ENCODE data around the gene RBL2.

RBL2 gene

DNA sequence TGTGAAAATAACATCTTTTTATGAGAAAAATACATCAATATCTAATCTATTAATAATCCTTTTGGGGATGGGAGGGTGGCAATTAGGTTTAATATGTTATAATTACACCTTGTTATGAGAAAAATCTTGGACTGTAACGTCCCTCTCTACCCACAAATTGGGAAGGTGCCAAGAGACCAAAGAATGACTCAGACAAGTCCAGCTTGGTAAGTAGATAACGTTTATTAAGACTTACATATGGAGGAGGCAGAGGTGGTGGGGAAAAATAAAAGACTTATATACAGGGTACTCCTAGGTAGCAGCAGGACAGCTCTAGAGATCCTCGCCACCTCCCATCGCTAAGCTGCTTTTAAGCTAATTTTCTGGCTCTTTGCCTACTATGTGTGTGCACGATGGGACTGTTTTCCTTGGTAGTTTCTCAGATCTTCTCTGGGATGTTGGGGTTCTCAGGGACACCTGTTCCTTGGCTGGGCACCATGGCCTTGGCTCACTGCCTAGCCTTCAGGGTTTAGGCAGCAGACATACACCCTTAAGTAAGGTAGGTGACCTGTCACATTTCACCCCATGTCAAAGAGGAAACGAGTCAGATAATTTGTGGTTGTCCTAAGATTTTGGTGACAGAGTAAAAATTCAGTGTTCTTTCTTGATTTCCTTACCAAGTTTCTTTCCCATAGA, 31.5 kb downstream of the RBL2 start:
- no peak overlapping the region for H3K4me3 ChIP-seq
- H3K27ac ChIP-seq = no peak overlapping the region
- no peak for TF ChIP-seq Cebpa-rat (IDR thresholded peaks at IDR 0.05)
- H3K27me3 ChIP-seq = no peaks in the 10 kb centered on the region
- no peak overlapping the region for H3K9ac ChIP-seq
- no peaks in the 10 kb centered on the region for H3K9me3 ChIP-seq (replicated peaks in 1 of 11)
- peak overlapping the region in 1 of 11 experiments; percentile 24; a peak in 1 of 22 replicates for H3K4me2 ChIP-seq
- H3K36me3 ChIP-seq = peaks cover 88 to 100% (median 98%) of the 10 kb centered on the region in 11 experiments
- H3K4me1 ChIP-seq = peaks cover 0 to 8% (median 0%) of the 10 kb centered on the region in 10 experiments; a peak in 2 of 20 replicates
- no peaks in the 10 kb centered on the region for H4K20me1 ChIP-seq

DNA sequence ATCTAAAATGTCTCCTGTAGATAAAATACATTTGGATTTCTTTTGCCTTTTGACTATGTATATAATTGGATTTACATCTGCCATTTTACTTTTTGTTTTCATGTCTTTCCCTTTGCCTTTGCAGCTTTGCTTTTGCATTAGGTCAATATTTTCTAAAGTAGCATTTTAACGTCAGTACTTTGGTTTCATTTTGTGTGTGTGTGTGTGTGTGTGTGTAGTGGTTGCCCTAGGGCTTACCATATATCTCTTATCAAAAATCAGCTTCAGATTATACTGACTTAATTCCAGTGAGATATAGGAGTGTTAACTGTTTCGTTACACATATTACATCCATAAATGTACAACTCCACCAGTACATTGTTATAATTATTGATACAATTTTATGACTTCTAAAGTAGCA, 42.6 kb downstream of the RBL2 start:
- peaks cover 96 to 100% (median 98%) of the 10 kb centered on the region in 11 experiments for H3K36me3 ChIP-seq
- H3K9ac ChIP-seq = no peak overlapping the region
- no peak overlapping the region for H3K27ac ChIP-seq
- H3K27me3 ChIP-seq = no peaks in the 10 kb centered on the region
- H3K4me1 ChIP-seq = peaks cover 0 to 7% (median 3%) of the 10 kb centered on the region in 10 experiments; a peak in 9 of 20 replicates
- no peak for TF ChIP-seq Cebpa-rat (IDR thresholded peaks at IDR 0.05)
- no peaks in the 10 kb centered on the region for H3K9me3 ChIP-seq (replicated peaks in 1 of 11)
- peaks cover 0 to 4% (median 0%) of the 10 kb centered on the region in 11 experiments; a peak in 1 of 22 replicates for H4K20me1 ChIP-seq
- no peak overlapping the region for H3K4me3 ChIP-seq
- H3K4me2 ChIP-seq = no peak overlapping the region

DNA sequence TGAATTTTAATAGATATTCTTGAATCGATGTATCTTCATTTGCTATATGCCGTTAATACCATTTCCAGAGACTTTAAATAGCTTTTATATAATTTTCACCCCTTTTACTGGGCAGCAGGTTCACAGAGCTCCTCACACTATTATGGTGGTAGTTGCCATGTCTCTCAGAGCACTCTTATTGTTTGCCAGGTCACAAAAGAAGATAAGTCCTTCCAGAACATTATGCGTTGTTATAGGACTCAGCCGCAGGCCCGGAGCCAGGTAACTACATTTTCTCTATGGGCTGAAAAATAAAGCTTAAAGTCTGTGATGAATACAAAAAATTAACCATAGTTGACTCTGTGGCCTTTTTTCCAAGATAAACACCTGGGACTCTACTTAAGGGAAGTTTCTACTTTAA, 44.7 kb downstream of the RBL2 start:
- Histone ChIP-seq H3K9me3 (replicated peaks in 1 of 11) (no peaks in the 10 kb centered on the region), H3K36me3 (peaks cover 95 to 100% (median 98%) of the 10 kb centered on the region in 11 experiments), H3K4me2 (no peak overlapping the region), H3K4me1 (peaks cover 0 to 15% (median 7%) of the 10 kb centered on the region in 10 experiments; a peak in 9 of 20 replicates), H3K9ac (no peak overlapping the region), H3K27ac (no peak overlapping the region), H4K20me1 (peaks cover 0 to 4% (median 0%) of the 10 kb centered on the region in 11 experiments; a peak in 1 of 22 replicates), H3K4me3 (no peak overlapping the region), H3K27me3 (no peaks in the 10 kb centered on the region)
- TF ChIP-seq Cebpa-rat (IDR thresholded peaks at IDR 0.05) = no peak

DNA sequence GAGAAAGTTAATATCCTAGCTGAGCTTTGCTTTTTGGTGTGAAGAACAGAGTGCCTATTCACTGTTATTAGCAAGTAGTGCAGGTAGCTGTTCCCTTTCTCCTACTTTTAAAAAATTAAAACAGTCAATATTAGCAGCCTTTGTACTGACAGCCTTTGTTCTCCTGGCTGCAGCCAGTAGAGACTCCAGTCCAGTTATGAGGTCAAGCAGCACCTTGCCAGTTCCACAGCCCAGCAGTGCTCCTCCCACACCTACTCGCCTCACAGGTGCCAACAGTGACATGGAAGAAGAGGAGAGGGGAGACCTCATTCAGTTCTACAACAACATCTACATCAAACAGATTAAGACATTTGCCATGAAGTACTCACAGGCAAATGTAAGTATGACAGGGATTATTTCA, 46.1 kb downstream of the RBL2 start:
- H3K4me1 ChIP-seq = peaks cover 0 to 15% (median 7%) of the 10 kb centered on the region in 10 experiments; a peak in 9 of 20 replicates
- no peak for TF ChIP-seq Cebpa-rat (IDR thresholded peaks at IDR 0.05)
- H3K27me3 ChIP-seq = no peaks in the 10 kb centered on the region
- peaks cover 0 to 1% (median 0%) of the 10 kb centered on the region in 11 experiments; a peak in 1 of 22 replicates for H3K9me3 ChIP-seq (replicated peaks in 1 of 11)
- H4K20me1 ChIP-seq = peaks cover 0 to 4% (median 0%) of the 10 kb centered on the region in 11 experiments; a peak in 1 of 22 replicates
- peak overlapping the region in 2 of 11 experiments; percentile 15 to 75; a peak in 2 of 22 replicates for H3K27ac ChIP-seq
- H3K9ac ChIP-seq = no peak overlapping the region
- H3K4me3 ChIP-seq = no peak overlapping the region
- H3K36me3 ChIP-seq = peaks cover 91 to 100% (median 100%) of the 10 kb centered on the region in 11 experiments
- no peak overlapping the region for H3K4me2 ChIP-seq

DNA sequence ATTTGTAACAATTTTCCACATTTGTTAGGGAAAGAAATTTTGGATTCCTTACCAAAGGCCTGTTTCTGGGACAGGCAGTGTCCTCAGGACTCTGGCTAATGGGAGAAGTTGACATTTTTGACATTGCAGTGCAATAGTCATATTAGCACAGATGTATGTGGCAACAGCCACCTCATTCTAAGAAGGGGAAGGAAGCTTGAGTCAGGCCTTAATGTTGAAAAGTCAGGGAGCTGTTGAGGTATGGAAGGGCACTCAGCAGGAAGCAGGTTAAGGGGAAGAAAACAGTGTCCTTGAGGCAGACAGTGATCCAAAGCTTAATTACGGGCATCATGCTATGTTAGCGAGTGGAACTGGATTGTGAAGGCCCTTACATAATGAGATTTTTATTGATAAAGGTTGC, 47.9 kb downstream of the RBL2 start:
- H3K27me3 ChIP-seq = no peaks in the 10 kb centered on the region
- no peaks in the 10 kb centered on the region for H4K20me1 ChIP-seq
- H3K4me2 ChIP-seq = peak overlapping the region in 5 of 11 experiments; percentile 25 to 58 (median 44); a peak in 10 of 22 replicates
- H3K4me1 ChIP-seq = peaks cover 0 to 15% (median 7%) of the 10 kb centered on the region in 10 experiments; a peak in 9 of 20 replicates
- no peak overlapping the region for H3K4me3 ChIP-seq
- peaks cover 93 to 100% (median 99%) of the 10 kb centered on the region in 11 experiments for H3K36me3 ChIP-seq
- peak in 5 of 11 experiments; percentile 29 to 74 (median 47); a peak in 4 of 22 replicates for TF ChIP-seq Cebpa-rat (IDR thresholded peaks at IDR 0.05)
- H3K9me3 ChIP-seq (replicated peaks in 1 of 11) = peaks cover 0 to 10% (median 0%) of the 10 kb centered on the region in 11 experiments; a peak in 2 of 22 replicates
- peak overlapping the region in 7 of 11 experiments; percentile 21 to 75 (median 48); a peak in 10 of 22 replicates for H3K27ac ChIP-seq
- peak overlapping the region in 2 of 11 experiments; percentile 41 to 48; a peak in 3 of 22 replicates for H3K9ac ChIP-seq

DNA sequence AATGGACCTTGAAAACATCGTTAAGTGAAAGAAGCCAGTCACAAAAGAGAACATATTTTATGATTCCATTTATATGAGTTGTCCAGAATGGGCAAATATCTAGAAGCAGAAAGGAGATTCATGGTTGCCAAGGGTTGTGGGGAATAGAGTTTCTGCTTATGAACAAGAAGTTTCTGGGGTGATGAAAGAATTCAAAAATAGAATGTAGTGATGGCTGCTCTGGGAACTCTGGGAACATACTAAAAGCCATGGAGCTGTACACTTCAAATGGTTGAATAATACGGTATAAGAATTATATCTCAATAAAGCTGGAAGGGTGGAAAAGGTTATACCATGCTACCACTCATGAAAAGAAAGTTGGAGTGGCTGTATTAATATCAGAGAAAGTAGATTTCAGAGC, 50.3 kb downstream of the RBL2 start:
- Histone ChIP-seq H3K4me2 (no peak overlapping the region), H3K4me1 (peaks cover 0 to 15% (median 7%) of the 10 kb centered on the region in 10 experiments; a peak in 9 of 20 replicates), H3K9me3 (replicated peaks in 1 of 11) (peaks cover 0 to 10% (median 0%) of the 10 kb centered on the region in 11 experiments; a peak in 2 of 22 replicates), H3K9ac (no peak overlapping the region), H3K27me3 (no peaks in the 10 kb centered on the region), H4K20me1 (no peaks in the 10 kb centered on the region), H3K36me3 (peaks cover 89 to 100% (median 96%) of the 10 kb centered on the region in 11 experiments), H3K27ac (no peak overlapping the region), H3K4me3 (no peak overlapping the region)
- no peak for TF ChIP-seq Cebpa-rat (IDR thresholded peaks at IDR 0.05)

DNA sequence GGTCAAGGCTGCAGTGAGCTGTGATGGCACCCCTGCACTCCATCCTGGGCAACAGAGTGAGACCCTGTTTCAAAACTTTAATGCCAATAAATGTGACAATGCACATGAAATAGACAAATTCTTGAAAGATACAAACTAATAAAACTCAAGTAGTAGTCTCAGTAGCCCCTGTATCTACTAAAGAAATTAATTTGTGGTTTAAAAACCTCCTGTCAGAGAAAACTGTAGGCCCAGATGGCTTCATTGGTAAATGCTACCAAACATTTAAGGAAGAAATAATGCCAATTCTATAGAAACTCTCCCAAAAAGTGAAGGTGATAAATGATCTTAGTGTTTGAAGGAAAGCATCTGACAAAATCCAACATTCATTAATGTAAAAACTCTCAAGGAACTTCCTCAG, 52.0 kb downstream of the RBL2 start:
- H3K4me1 ChIP-seq = peaks cover 0 to 15% (median 7%) of the 10 kb centered on the region in 10 experiments; a peak in 9 of 20 replicates
- H3K4me2 ChIP-seq = no peak overlapping the region
- TF ChIP-seq Cebpa-rat (IDR thresholded peaks at IDR 0.05) = no peak
- peaks cover 0 to 10% (median 0%) of the 10 kb centered on the region in 11 experiments; a peak in 2 of 22 replicates for H3K9me3 ChIP-seq (replicated peaks in 1 of 11)
- H3K36me3 ChIP-seq = peaks cover 85 to 99% (median 93%) of the 10 kb centered on the region in 11 experiments
- no peak overlapping the region for H3K27ac ChIP-seq
- no peaks in the 10 kb centered on the region for H3K27me3 ChIP-seq
- H3K4me3 ChIP-seq = no peak overlapping the region
- H4K20me1 ChIP-seq = no peaks in the 10 kb centered on the region
- no peak overlapping the region for H3K9ac ChIP-seq

DNA sequence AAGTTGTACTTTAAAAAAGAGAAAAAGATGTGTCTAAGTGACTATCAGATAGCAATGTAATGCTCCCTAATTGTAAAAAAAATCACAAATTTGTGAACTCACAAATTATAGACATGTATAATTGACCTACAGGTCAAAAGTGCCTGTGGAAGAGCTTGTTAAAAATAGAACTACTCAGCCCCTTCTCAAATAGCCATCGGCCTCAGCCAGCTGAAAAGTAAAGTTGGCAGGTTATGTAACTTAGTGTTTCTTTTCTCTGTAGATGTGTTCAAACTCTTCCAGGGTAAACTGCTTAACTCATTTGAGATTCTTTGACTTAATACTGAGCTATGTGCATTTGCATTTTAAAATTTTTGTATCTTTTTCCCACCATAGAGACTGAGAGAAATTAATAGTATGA, 55.5 kb downstream of the RBL2 start:
- no peak overlapping the region for H3K27ac ChIP-seq
- no peaks in the 10 kb centered on the region for H4K20me1 ChIP-seq
- TF ChIP-seq Cebpa-rat (IDR thresholded peaks at IDR 0.05) = no peak
- H3K36me3 ChIP-seq = peaks cover 84 to 97% (median 90%) of the 10 kb centered on the region in 11 experiments
- H3K27me3 ChIP-seq = no peaks in the 10 kb centered on the region
- H3K4me1 ChIP-seq = no peaks in the 10 kb centered on the region
- no peak overlapping the region for H3K4me3 ChIP-seq
- no peak overlapping the region for H3K4me2 ChIP-seq
- no peak overlapping the region for H3K9ac ChIP-seq
- peaks cover 0 to 10% (median 0%) of the 10 kb centered on the region in 11 experiments; a peak in 2 of 22 replicates for H3K9me3 ChIP-seq (replicated peaks in 1 of 11)

DNA sequence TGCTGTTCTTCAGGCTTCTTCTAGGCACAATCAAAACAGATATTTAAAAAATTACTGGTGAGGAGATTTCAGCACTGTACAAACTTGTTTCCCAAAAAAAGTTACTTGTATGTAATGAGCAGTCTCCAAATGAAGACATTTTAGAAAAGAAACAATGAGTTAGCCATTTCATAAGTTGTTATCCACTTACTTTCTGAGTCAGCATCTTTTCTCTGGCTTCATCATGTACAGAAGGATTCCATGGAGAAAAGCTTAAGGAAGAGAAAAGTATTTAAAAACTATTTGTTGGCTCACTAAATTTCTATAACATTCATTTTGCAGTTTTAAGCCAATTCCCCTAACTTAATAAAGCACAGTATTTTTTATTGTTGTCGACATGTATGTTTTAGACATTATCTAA, 58.2 kb downstream of the RBL2 start:
- Histone ChIP-seq H3K27ac (no peak overlapping the region), H3K4me2 (no peak overlapping the region), H3K4me3 (no peak overlapping the region), H4K20me1 (0 out of 22 replicates have a peak, but pooled peaks cover 0 to 6% (median 0%) of the 10 kb centered on the region in 11 experiments), H3K27me3 (no peaks in the 10 kb centered on the region), H3K36me3 (peaks cover 86 to 97% (median 93%) of the 10 kb centered on the region in 11 experiments), H3K9ac (no peak overlapping the region), H3K4me1 (no peaks in the 10 kb centered on the region), H3K9me3 (replicated peaks in 1 of 11) (no peaks in the 10 kb centered on the region)
- no peak for TF ChIP-seq Cebpa-rat (IDR thresholded peaks at IDR 0.05)
